ENCODE data around the gene TSPAN7. TPM values are rescaled to one million over a fixed set of nuclear protein-coding genes. Genes with fewer than 3 reads are reported as not detected.

TSPAN7 gene
- total and polyA plus RNA-seq, 10 donors: 7.2 to 158 (median 58.5) TPM

- Histone ChIP-seq H3K4me3 (no peak overlapping the region), H3K27me3 (replicated peaks in 1 of 7) (no peaks in the 10 kb centered on the region), H3K36me3 (no peaks in the 10 kb centered on the region), H3K27ac (peak overlapping the region in 4 of 8 donors; percentile 41 to 69 (median 56)), H3K4me1 (peaks cover 0 to 9% (median 2%) of the 10 kb centered on the region in 6 donors), H3K9me3 (no peaks in the 10 kb centered on the region)
- DNase-seq: no peak
- TF ChIP-seq POLR2AphosphoS5 (IDR thresholded peaks at IDR 0.05) (no peak), POLR2A (IDR thresholded peaks at IDR 0.05) (no peak), CTCF (IDR thresholded peaks at IDR 0.05 in 8 of 11, conservative IDR thresholded peaks at IDR 0.05 in 3 of 11) (no peak)
- WGBS, 5 donors: 58 to 89% (median 69%) methylated on average over 5 of the region's 5 CpGs
- intact Hi-C loops (cut with DNase I; ENCODE audit: low total_unique reads): no loop called here
Observed at GRCh38 chrX:38638952-38639529, 77.7 kb downstream of the TSPAN7 start.

GRCh38 chrX:38639730-38640129, 78.4 kb downstream of the TSPAN7 start:
- peak overlapping the region in 1 of 8 donors; percentile 62 for H3K27ac ChIP-seq
- H3K4me3 ChIP-seq: no peak overlapping the region
- H3K36me3 ChIP-seq: no peaks in the 10 kb centered on the region
- peaks cover 0 to 1% (median 0%) of the 10 kb centered on the region in 7 donors for H3K27me3 ChIP-seq (replicated peaks in 1 of 7)
- intact Hi-C loops (cut with DNase I; ENCODE audit: low total_unique reads): no loop called here
- TF ChIP-seq POLR2A (IDR thresholded peaks at IDR 0.05) (no peak), CTCF (IDR thresholded peaks at IDR 0.05 in 8 of 11, conservative IDR thresholded peaks at IDR 0.05 in 3 of 11) (no peak), POLR2AphosphoS5 (IDR thresholded peaks at IDR 0.05) (no peak)
- no peak for DNase-seq
- H3K9me3 ChIP-seq: no peaks in the 10 kb centered on the region
- peaks cover 0 to 5% (median 2%) of the 10 kb centered on the region in 6 donors for H3K4me1 ChIP-seq

- H3K27me3 ChIP-seq (replicated peaks in 1 of 7): peaks cover 0 to 8% (median 0%) of the 10 kb centered on the region in 7 donors
- no peak for DNase-seq
- intact Hi-C loops (cut with DNase I; ENCODE audit: low total_unique reads): no loop called here
- H3K27ac ChIP-seq: no peak overlapping the region
- 55 to 89% (median 73%) methylated on average over 4 to 5 of the region's 5 CpGs for WGBS, 5 donors
- H3K9me3 ChIP-seq: no peaks in the 10 kb centered on the region
- TF ChIP-seq POLR2AphosphoS5 (IDR thresholded peaks at IDR 0.05) (no peak), POLR2A (IDR thresholded peaks at IDR 0.05) (no peak), CTCF (IDR thresholded peaks at IDR 0.05 in 8 of 11, conservative IDR thresholded peaks at IDR 0.05 in 3 of 11) (no peak)
- H3K4me3 ChIP-seq: no peak overlapping the region
- H3K36me3 ChIP-seq: no peaks in the 10 kb centered on the region
- H3K4me1 ChIP-seq: peaks cover 0 to 4% (median 2%) of the 10 kb centered on the region in 6 donors
Observed at GRCh38 chrX:38641197-38641596, 79.9 kb downstream of the TSPAN7 start.

GRCh38 chrX:38643903-38644302, 82.6 kb downstream of the TSPAN7 start:
- Histone ChIP-seq H3K27me3 (replicated peaks in 1 of 7) (peaks cover 0 to 8% (median 0%) of the 10 kb centered on the region in 7 donors), H3K27ac (no peak overlapping the region), H3K4me3 (no peak overlapping the region), H3K4me1 (no peaks in the 10 kb centered on the region), H3K9me3 (no peaks in the 10 kb centered on the region), H3K36me3 (no peaks in the 10 kb centered on the region)
- WGBS, 5 donors: 70 to 100% (median 83%) methylated on average over 1 of the region's 1 CpG
- intact Hi-C loops (cut with DNase I; ENCODE audit: low total_unique reads): no loop called here
- TF ChIP-seq POLR2AphosphoS5 (IDR thresholded peaks at IDR 0.05): no peak
- no peak for TF ChIP-seq CTCF (IDR thresholded peaks at IDR 0.05 in 8 of 11, conservative IDR thresholded peaks at IDR 0.05 in 3 of 11)
- no peak for TF ChIP-seq POLR2A (IDR thresholded peaks at IDR 0.05)
- DNase-seq: no peak

Data from spleen (tissue), 11 donors.